ENCODE measurements around the gene ARHGAP18. TPM values are rescaled to one million over a fixed set of nuclear protein-coding genes. Genes with fewer than 3 reads are reported as not detected.
A peak's percentile ranks its signal among the peaks of the same experiment; 100 is the strongest.

ARHGAP18 gene
- total RNA-seq, 4 donors from 2014 or later, result 5.2 to 15.9 (median 7.4) TPM

DNA sequence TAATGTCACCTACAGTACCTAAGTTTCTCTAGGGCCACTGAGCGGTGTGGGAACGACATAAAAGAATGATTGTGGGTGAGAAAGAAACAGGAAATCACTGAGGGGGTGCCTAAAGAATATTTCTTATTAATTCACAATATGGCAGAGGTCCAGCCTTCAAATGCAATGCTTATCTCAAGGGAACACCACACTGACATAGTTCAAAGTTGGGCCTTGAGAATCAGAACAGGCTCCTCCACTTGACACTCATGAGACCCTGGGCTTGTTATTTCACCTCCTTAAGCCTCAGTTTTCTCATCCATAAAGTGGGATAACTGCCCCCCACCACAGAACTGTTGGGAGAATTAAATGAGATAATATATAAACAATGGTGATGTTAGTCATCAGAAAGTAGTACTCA lies 40.4 kb upstream of the ARHGAP18 start:
- intact Hi-C loops (cut with DNase I), result no loop called here
- TF ChIP-seq EP300 (IDR thresholded peaks at IDR 0.05) (no peak), POLR2A (IDR thresholded peaks at IDR 0.05; ENCODE audit: low read depth) (no peak), POLR2AphosphoS5 (IDR thresholded peaks at IDR 0.05) (no peak)
- TF ChIP-seq, protein P1, sequence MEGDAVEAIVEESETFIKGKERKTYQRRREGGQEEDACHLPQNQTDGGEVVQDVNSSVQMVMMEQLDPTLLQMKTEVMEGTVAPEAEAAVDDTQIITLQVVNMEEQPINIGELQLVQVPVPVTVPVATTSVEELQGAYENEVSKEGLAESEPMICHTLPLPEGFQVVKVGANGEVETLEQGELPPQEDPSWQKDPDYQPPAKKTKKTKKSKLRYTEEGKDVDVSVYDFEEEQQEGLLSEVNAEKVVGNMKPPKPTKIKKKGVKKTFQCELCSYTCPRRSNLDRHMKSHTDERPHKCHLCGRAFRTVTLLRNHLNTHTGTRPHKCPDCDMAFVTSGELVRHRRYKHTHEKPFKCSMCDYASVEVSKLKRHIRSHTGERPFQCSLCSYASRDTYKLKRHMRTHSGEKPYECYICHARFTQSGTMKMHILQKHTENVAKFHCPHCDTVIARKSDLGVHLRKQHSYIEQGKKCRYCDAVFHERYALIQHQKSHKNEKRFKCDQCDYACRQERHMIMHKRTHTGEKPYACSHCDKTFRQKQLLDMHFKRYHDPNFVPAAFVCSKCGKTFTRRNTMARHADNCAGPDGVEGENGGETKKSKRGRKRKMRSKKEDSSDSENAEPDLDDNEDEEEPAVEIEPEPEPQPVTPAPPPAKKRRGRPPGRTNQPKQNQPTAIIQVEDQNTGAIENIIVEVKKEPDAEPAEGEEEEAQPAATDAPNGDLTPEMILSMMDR (IDR thresholded peaks at IDR 0.05), result no peak
- Histone ChIP-seq H3K9me3 (no peaks in the 10 kb centered on the region), H3K27ac (replicated peaks in 1 of 4) (peak overlapping the region in 1 of 4 donors; percentile 7), H3K4me1 (peaks cover 15 to 29% (median 22%) of the 10 kb centered on the region in 4 donors), H3K36me3 (no peaks in the 10 kb centered on the region), H3K4me3 (no peak overlapping the region), H3K27me3 (no peaks in the 10 kb centered on the region)
- no peak for DNase-seq (ENCODE audit: extremely low spot score)
- WGBS, result 55% methylated on average over 2 of the region's 2 CpGs

- no peak for DNase-seq (ENCODE audit: extremely low spot score)
- Histone ChIP-seq H3K27me3 (no peaks in the 10 kb centered on the region), H3K4me3 (no peak overlapping the region), H3K4me1 (peaks cover 15 to 32% (median 22%) of the 10 kb centered on the region in 4 donors), H3K9me3 (no peaks in the 10 kb centered on the region), H3K36me3 (no peaks in the 10 kb centered on the region), H3K27ac (replicated peaks in 1 of 4) (peak overlapping the region; percentile 7 to 57 (median 28))
- TF ChIP-seq POLR2AphosphoS5 (IDR thresholded peaks at IDR 0.05), result no peak
- intact Hi-C loops (cut with DNase I), result no loop called here
- 52% methylated on average over 4 of the region's 4 CpGs for WGBS
These were observed 39.8 kb upstream of the ARHGAP18 start for GRCh38 chr6:129749749-129750120.

GRCh38 chr6:129748901-129749748 lies 39.1 kb upstream of the ARHGAP18 start:
- no peak for DNase-seq (ENCODE audit: extremely low spot score)
- TF ChIP-seq POLR2A (IDR thresholded peaks at IDR 0.05; ENCODE audit: low read depth), result no peak
- H3K9me3 ChIP-seq, result no peaks in the 10 kb centered on the region
- WGBS, result 80% methylated on average over 7 of the region's 7 CpGs
- H3K27ac ChIP-seq (replicated peaks in 1 of 4), result peak overlapping the region; percentile 7 to 57 (median 28)
- H3K4me1 ChIP-seq, result peaks cover 15 to 38% (median 25%) of the 10 kb centered on the region in 4 donors
- H3K4me3 ChIP-seq, result no peak overlapping the region
- intact Hi-C loops (cut with DNase I), result no loop called here
- no peaks in the 10 kb centered on the region for H3K27me3 ChIP-seq
- H3K36me3 ChIP-seq, result no peaks in the 10 kb centered on the region

DNA sequence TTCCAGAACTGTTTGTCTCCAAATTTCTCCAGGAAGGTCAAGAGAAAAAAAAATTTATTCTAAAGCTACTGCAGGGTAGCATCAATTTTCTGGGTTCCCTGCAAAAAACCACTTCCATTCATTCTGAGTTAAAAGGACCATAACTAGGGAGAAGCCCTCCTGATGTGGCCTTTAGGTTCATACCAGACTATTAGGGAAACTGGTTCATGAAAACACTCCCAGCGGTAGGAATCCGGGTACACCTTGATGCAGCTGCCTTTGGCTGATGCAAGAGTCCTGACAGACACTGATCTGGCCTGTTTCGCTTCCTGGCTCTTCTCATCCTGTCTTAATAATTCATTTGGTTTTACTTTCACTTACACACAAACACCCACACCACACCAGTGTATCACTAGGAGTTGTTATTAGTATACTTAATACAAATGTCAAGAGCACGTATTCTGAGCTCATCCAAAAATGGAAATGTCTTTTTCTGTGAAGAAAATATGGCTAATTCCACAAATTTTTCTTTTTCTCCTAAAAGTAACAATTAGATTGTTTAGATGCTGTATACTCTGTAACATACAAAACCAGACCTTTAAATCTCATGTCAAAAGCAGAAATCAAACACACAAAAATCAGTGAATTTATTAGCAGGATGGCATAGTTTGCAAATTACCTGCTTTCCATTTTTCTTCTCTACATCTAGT lies 38.4 kb upstream of the ARHGAP18 start:
- WGBS, result 70% methylated on average over 4 of the region's 4 CpGs
- no peaks in the 10 kb centered on the region for H3K9me3 ChIP-seq
- H3K27ac ChIP-seq (replicated peaks in 1 of 4), result peak overlapping the region in 2 of 4 donors; percentile 50 to 57
- no peaks in the 10 kb centered on the region for H3K27me3 ChIP-seq
- peaks cover 15 to 39% (median 25%) of the 10 kb centered on the region in 4 donors for H3K4me1 ChIP-seq
- DNase-seq (ENCODE audit: extremely low spot score), result no peak
- no peak overlapping the region for H3K4me3 ChIP-seq
- no peaks in the 10 kb centered on the region for H3K36me3 ChIP-seq
- intact Hi-C loops (cut with DNase I), result no loop called here
- TF ChIP-seq, protein P1 (IDR thresholded peaks at IDR 0.05), result no peak
- TF ChIP-seq POLR2A (IDR thresholded peaks at IDR 0.05; ENCODE audit: low read depth) (no peak), EP300 (IDR thresholded peaks at IDR 0.05) (no peak)

DNA sequence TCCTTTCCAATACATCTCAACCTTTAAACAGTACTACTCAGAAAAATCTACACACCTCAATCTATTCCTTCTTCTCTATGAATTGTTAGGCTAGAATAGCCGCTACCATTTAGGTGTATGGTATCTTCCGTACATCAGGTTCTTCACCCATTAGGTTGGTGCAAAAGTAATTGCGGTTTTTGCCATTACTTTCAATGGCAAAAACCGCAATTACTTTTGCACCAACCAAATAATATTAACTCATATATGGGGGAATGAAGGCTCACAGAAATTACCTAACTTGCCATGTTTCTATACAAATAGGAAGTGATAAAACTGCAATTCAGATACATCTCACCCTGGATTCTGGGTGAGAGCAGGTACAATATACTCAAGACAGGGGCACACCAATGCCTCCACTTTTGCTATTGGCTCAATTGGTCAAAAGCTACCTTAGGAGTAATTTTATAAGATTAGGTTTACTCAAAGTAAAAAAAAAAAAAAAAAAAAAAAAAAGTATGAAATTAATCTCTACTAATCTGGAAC lies 37.7 kb upstream of the ARHGAP18 start:
- no peak overlapping the region for H3K27ac ChIP-seq (replicated peaks in 1 of 4)
- intact Hi-C loops (cut with DNase I), result no loop called here
- H3K4me1 ChIP-seq, result peaks cover 15 to 39% (median 25%) of the 10 kb centered on the region in 4 donors
- H3K9me3 ChIP-seq, result no peaks in the 10 kb centered on the region
- H3K27me3 ChIP-seq, result no peaks in the 10 kb centered on the region
- no peaks in the 10 kb centered on the region for H3K36me3 ChIP-seq
- 78% methylated on average over 4 of the region's 4 CpGs for whole genome bisulfite sequencing
- TF ChIP-seq, protein P1 (IDR thresholded peaks at IDR 0.05), result no peak
- TF ChIP-seq EP300 (IDR thresholded peaks at IDR 0.05) (no peak), POLR2AphosphoS5 (IDR thresholded peaks at IDR 0.05) (no peak), POLR2A (IDR thresholded peaks at IDR 0.05; ENCODE audit: low read depth) (no peak)
- DNase-seq (ENCODE audit: extremely low spot score), result no peak
- no peak overlapping the region for H3K4me3 ChIP-seq

Measured in esophagus muscularis mucosa (tissue), 4 donors.